IPS-11a (cell line): Measurements from ENCODE around the gene CYP26B1.

Experiments
- H3K4me3 ChIP-seq: one replicate; pipeline ENCODE4 v1.5.1; 2013; ENCODE audit warnings: low read depth, low read length, control low read depth

CYP26B1 gene

DNA sequence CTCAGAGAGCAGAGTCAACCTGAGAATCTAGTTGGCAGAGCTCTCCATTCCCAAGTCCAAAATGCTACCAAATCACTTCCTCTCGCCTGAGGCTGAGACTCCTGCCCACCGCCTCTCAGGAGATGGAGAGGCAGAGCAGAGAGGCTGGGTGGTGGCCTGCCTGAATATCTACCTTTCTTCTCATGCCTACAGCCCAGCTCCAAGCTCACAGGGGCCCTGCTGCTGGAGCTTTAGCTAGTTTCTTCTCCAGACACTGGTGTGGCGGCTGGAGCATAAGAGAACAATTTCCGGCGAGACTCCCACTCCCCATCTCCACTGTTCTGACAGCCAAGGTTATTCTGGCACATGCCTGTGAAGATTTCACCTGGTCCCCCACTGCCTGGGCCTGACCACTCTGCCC lies 8.1 kb upstream of the CYP26B1 start:
- H3K4me3 ChIP-seq, result no peak overlapping the region

GRCh38 chr2:72155151-72155550 lies 7.5 kb upstream of the CYP26B1 start:
- H3K4me3 ChIP-seq, result no peak overlapping the region

DNA sequence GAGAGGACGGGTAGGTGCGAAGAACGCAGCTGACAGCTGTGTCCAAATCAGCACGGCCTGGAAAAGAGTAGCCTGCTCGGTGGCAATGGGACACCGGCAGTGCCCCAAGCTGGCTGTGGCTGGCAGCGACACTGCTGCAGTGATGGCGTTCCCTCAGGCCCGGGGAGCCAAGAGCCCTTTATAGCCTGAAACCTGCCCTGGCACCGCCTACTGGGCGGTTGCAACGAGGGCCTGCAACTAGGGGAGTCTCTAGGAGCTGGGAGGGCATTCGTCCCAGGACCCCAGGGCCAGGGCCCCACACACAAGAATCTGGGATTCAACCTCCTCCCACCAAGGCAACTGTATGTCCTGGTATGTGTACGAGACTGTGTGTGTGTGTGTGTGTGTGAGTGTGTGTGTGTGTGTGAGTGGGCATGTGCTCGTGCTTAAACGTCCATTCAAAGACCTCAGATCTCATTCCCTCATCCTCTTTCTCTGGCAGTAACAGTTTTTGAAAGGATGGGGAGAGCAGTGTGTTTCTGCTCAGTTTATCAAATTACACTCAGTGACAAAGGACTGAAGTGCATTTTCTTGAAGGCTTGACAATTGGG lies 6.8 kb upstream of the CYP26B1 start:
- H3K4me3 ChIP-seq, result no peak overlapping the region

GRCh38 chr2:72153924-72154323 lies 6.3 kb upstream of the CYP26B1 start:
- no peak overlapping the region for H3K4me3 ChIP-seq

DNA sequence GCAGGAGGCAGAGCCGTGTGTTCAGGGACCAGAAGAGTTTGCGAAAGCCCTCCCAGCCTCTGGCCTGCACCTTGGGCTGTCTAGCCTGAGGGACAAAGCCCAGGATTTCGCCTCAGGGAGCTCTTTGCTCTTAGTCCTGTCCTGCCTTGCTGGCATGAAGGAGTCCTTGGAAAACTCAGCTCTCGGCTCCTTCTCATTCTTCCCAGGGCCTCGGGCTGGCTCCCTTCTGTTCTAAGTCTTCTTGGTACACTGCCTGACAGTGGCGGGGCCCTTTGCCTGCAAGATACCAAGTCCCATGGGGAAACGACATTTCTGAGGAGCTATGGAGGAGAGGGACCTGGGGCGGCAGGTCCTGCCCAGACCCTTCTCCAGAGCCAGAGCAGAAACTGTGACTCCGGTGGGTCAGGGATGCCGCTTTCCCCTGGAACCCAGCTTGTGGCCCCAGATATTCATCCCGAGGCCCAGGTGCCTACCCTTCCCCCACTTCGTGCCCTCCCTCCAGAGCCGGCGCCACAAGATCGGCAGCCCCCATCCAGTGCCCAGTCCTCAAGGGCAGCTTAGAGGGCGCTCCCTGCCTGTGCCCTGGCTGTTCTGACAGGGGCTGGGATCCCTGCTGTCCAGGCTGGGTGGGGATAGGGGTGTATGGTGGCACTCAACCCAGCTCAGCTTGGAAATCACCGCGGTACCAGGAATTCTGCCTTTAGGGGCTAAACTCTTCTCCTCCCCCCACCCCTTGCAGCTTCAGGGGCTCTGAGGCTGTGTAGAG lies 5.5 kb upstream of the CYP26B1 start:
- H3K4me3 ChIP-seq, result no peak overlapping the region

- H3K4me3 ChIP-seq, result no peak overlapping the region
These were observed 3.2 kb upstream of the CYP26B1 start for GRCh38 chr2:72150861-72151356.

GRCh38 chr2:72150157-72150860 lies 2.6 kb upstream of the CYP26B1 start:
- H3K4me3 ChIP-seq, result no peak overlapping the region

- H3K4me3 ChIP-seq, result no peak overlapping the region
These were observed 2.0 kb upstream of the CYP26B1 start for GRCh38 chr2:72149556-72150156.

DNA sequence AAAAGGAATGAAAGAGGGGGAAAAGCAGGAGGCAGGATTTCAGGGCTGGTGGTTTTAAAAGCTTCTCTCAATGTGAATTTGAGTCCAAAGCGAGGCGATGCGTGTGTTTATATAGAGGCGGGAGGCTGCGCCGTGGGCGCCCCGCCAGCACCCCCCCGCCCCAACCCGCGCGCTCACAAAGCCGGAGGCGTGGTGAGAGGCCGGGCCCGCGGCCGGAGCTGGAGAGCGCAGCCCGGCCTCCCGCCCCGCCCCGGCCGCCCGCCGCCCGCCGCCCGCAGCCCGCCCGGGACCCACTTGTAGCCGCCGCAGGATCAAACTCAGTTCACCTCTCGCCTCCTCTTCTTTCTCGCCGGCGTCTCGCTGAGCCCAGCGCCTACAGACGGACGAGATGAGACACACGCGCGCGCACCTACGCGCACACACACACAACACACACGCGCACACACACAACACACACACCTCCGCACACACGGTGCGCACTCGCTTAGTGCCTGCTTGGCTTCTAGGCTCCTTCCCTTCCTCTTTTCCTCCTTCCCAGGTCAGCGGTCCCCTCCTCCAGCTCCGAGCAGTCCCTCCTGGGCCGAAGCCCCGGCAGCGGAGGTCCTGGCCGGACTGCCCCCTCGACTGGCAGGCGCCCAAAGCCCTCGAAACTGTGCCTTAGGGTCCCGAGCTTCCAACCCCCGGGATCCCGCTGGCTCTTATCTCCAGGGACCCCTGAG lies 1.3 kb upstream of the CYP26B1 start:
- H3K4me3 ChIP-seq, result peak overlapping the region; percentile 48

- peak overlapping the region; percentile 13 for H3K4me3 ChIP-seq
These were observed 558 bp upstream of the CYP26B1 start for GRCh38 chr2:72148003-72148836.

DNA sequence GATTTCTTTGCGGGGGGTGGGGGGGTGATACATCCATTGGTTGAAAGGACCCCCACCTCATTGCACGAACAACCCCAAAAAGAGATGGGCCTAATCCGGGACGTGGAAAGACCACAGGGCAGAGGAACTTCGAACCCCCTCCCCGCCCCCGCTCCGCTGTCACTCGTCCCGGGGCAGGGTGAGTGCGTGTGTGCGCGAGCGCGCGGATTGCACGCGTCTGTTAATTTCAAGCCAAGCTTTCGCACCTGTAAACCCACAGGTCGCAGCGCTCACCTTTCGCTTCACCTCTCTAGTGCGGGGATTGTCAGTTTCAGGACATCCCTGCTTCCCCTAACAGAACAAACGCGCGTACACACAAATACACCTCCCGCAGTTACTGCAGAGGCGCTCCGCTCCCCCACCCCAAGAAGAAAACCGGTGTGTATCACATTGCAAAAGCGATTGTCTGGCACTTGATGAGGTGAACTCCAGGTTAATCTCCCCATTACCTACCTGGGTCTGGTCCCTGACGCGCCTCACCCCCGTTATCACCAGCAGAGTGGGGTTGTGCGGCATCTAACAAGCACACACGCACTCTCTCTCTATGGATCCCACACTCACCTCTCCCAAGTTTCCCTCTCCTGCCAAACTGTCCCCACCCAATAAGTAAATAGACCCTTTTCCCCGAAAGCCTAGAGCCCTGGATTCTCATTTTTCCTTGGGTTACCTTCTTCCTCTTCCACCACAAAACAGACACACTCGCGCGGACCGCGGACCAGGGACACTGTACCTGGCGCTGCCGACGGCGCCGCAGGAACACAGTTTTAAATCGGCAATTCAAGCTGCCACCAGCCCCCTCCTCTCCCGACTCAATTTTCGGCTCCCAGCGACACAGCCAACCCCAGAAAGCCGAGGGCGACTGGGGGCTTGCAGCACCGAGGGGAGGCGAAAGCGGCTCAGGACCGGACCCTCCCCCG lies 1.0 kb downstream of the CYP26B1 start:
- no peak overlapping the region for H3K4me3 ChIP-seq

- H3K4me3 ChIP-seq, result no peak overlapping the region
These were observed 1.9 kb downstream of the CYP26B1 start for GRCh38 chr2:72145658-72146329.

DNA sequence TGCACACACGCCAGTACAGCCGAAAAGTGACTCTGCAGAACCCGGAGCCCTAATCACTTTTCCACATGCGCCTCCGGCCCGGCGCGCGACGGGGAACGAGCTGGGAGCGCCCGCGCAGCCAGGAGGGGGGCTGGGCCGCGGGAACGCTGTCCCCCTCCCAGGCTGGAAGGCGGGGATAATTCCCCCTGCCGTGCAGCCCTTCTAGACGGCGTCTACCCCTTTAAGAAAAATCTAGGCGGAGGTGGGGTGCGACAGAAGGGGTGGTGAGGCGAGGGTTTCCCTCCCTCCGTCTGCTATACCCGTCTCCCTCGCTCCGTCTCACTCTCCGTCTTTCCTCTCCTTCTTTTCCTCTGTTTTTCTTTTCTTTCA lies 2.4 kb downstream of the CYP26B1 start:
- H3K4me3 ChIP-seq, result peak overlapping the region; percentile 34

- H3K4me3 ChIP-seq, result peak overlapping the region; percentile 34
These were observed 2.9 kb downstream of the CYP26B1 start for GRCh38 chr2:72144632-72145288.

DNA sequence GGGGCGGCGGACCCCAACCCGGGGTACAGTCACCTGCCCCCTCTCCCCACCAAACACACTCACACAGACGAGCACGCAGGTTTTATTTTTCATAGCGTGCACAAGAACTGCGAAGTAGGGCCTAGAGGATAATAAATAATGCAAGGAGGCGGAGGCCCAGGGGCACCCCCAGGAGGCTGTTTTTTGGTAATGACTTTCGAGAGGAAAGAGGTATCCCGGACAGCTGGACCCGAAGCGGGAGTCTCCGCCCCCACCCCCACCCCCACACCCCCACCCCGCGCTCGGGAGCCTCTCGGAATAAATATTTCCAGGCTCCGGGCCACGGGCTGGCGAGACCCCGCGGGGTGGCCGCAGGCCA lies 3.4 kb downstream of the CYP26B1 start:
- no peak overlapping the region for H3K4me3 ChIP-seq

- H3K4me3 ChIP-seq, result no peak overlapping the region
These were observed 4.0 kb downstream of the CYP26B1 start for GRCh38 chr2:72143441-72144273.
